Measurements from ENCODE around the gene CPEB3.

GRCh38 chr10:92045641-92046106 is 245.2 kb downstream of the CPEB3 start:
- no peak for TF ChIP-seq CTCF (conservative IDR thresholded peaks at IDR 0.05; ENCODE audit: low read length)
- no peak for TF ChIP-seq EZH2phosphoT487 (IDR thresholded peaks at IDR 0.05; ENCODE audit: borderline replicate concordance, low read depth, low read length)
